ENCODE data around the gene RNF150. TPM values are rescaled to one million over a fixed set of nuclear protein-coding genes. Genes with fewer than 3 reads are reported as not detected.
A peak's percentile ranks its signal among the peaks of the same experiment; 100 is the strongest.

Gene RNF150
- total RNA-seq, 1 experiment from 2014 or later, result 2.7 TPM

DNA sequence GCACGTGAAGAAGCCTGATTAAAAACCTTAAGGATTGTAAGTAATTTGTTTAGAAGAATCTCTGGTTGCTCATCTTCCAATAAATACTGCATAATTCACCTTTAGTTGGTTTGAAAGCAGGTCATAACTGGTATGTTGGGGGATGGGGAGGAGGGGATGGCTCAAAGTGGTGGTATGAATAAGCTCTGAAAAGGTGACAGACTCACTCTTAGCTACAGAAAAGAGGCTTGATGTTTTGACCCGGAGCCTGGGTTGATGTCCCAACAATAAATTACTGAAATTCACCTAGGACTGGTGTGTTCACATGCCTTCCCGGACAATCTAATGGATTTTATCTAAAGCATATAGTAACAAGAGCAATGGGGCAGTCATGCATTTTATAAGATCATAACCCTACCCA lies 245.2 kb downstream of the RNF150 start:
- no peak for DNase-seq (ENCODE audit: low spot score)
- Histone ChIP-seq H3K4me1 (ENCODE audit: insufficient read depth, low read length, poor library complexity, severe bottlenecking) (peaks cover under 1% of the 10 kb centered on the region), H3K27me3 (replicated peaks; ENCODE audit: insufficient read depth, low read depth, low read length, poor library complexity) (peaks cover 7% of the 10 kb centered on the region), H3K9me3 (ENCODE audit: low read depth, low read length, poor library complexity, severe bottlenecking) (no peaks in the 10 kb centered on the region), H3K27ac (ENCODE audit: low read depth, low read length, poor library complexity, severe bottlenecking) (no peak overlapping the region), H3K4me3 (ENCODE audit: low read depth, low read length, poor library complexity, severe bottlenecking) (no peak overlapping the region), H3K36me3 (ENCODE audit: insufficient read depth, low read length, poor library complexity, severe bottlenecking) (no peaks in the 10 kb centered on the region)
- ChIA-PET CTCF (interaction anchor here (1.6 kb wide), 1 partner anchor 245 kb away, joined by 4 read pairs; the partner anchor contains the start of gene RNF150), POLR2A (ENCODE audit: low non-redundant PET) (no interaction called here)
- intact Hi-C loops (cut with micrococcal nuclease; ENCODE audit: unreplicated experiment), result no loop called here
- TF ChIP-seq, protein P1, sequence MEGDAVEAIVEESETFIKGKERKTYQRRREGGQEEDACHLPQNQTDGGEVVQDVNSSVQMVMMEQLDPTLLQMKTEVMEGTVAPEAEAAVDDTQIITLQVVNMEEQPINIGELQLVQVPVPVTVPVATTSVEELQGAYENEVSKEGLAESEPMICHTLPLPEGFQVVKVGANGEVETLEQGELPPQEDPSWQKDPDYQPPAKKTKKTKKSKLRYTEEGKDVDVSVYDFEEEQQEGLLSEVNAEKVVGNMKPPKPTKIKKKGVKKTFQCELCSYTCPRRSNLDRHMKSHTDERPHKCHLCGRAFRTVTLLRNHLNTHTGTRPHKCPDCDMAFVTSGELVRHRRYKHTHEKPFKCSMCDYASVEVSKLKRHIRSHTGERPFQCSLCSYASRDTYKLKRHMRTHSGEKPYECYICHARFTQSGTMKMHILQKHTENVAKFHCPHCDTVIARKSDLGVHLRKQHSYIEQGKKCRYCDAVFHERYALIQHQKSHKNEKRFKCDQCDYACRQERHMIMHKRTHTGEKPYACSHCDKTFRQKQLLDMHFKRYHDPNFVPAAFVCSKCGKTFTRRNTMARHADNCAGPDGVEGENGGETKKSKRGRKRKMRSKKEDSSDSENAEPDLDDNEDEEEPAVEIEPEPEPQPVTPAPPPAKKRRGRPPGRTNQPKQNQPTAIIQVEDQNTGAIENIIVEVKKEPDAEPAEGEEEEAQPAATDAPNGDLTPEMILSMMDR (conservative IDR thresholded peaks at IDR 0.05; ENCODE audit: low read depth, low read length), result no peak
- TF ChIP-seq EZH2 (IDR thresholded peaks at IDR 0.05; ENCODE audit: borderline replicate concordance, low read depth, low read length, poor library complexity, severe bottlenecking), result no peak
- BruUV-seq (replicated peaks), result no TSS peak

DNA sequence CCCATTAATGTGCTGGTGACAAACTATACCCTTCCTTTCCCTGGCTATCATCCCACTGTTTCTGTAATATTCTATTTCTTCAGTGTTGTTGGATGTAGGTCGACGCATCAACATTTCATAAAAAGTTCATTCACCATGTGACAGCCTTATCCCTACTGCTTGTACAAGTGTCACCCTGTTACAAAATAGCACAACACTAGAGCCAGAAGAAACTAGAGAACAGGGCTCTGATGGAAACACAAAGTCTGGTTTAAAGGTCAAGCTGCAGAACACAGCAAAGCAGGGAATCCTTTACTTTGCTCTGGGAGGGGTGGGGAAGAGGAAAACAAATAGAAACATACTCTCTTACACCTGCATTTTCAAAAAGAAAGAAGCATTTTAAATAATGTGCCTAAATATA lies 245.8 kb downstream of the RNF150 start:
- Histone ChIP-seq H3K4me3 (ENCODE audit: low read depth, low read length, poor library complexity, severe bottlenecking) (no peak overlapping the region), H3K4me1 (ENCODE audit: insufficient read depth, low read length, poor library complexity, severe bottlenecking) (no peaks in the 10 kb centered on the region), H3K27ac (ENCODE audit: low read depth, low read length, poor library complexity, severe bottlenecking) (no peak overlapping the region), H3K36me3 (ENCODE audit: insufficient read depth, low read length, poor library complexity, severe bottlenecking) (no peaks in the 10 kb centered on the region), H3K9me3 (ENCODE audit: low read depth, low read length, poor library complexity, severe bottlenecking) (no peaks in the 10 kb centered on the region), H3K27me3 (replicated peaks; ENCODE audit: insufficient read depth, low read depth, low read length, poor library complexity) (peaks cover 7% of the 10 kb centered on the region)
- ChIA-PET CTCF (interaction anchor here (1.6 kb wide), 1 partner anchor 246 kb away, joined by 4 read pairs; the partner anchor contains the start of gene RNF150), POLR2A (ENCODE audit: low non-redundant PET) (no interaction called here)
- TF ChIP-seq, protein P1 (conservative IDR thresholded peaks at IDR 0.05; ENCODE audit: low read depth, low read length), result no peak
- TF ChIP-seq EZH2 (IDR thresholded peaks at IDR 0.05; ENCODE audit: borderline replicate concordance, low read depth, low read length, poor library complexity, severe bottlenecking), result no peak
- no peak for DNase-seq (ENCODE audit: low spot score)
- no TSS peak for BruUV-seq (replicated peaks)
- intact Hi-C loops (cut with micrococcal nuclease; ENCODE audit: unreplicated experiment), result no loop called here

DNA sequence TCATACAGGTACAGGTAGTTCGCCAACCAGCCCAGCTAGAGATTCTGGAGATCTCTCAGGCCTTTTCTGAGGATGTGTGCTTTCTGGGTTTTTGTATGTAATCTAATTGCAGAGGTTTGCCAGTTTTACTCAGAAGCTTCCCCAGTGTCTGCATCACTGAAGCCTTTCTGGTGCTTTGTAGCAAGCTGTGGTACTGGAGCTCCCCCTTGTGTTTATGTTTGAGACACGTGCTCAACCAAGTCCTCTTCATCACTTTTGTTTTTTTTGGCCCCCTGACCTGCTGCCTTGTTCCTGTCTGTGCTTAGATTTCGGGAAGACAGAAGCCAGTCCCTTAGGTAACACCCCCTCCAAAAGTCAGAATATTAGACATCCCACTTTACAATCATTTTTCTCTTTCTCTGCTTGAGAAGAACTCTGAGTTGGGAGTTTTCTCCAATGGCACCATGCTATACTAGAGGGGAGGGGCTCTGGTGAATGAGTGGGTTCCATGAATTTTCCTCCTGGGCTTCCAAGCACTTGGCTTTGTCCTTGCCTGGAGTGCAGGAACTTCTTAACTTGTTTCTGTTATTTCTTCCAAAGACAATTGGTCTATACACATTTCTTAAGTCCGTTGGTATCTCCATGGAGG lies 248.7 kb downstream of the RNF150 start:
- BruUV-seq (replicated peaks), result no TSS peak
- peak; percentile 78 for DNase-seq (ENCODE audit: low spot score)
- H3K4me1 ChIP-seq (ENCODE audit: insufficient read depth, low read length, poor library complexity, severe bottlenecking), result no peaks in the 10 kb centered on the region
- H3K36me3 ChIP-seq (ENCODE audit: insufficient read depth, low read length, poor library complexity, severe bottlenecking), result no peaks in the 10 kb centered on the region
- no peaks in the 10 kb centered on the region for H3K27me3 ChIP-seq (replicated peaks; ENCODE audit: insufficient read depth, low read depth, low read length, poor library complexity)
- ChIA-PET POLR2A (ENCODE audit: low non-redundant PET) (no interaction called here), CTCF (interaction anchor here (0.6 to 1.1 kb wide), 7 partner anchors 9 to 1228 kb away, joined by 3 to 4 read pairs (median 3); no protein-coding TSS in a partner anchor)
- TF ChIP-seq, protein P1 (conservative IDR thresholded peaks at IDR 0.05; ENCODE audit: low read depth, low read length), result peak; percentile 85
- no peak for TF ChIP-seq EZH2 (IDR thresholded peaks at IDR 0.05; ENCODE audit: borderline replicate concordance, low read depth, low read length, poor library complexity, severe bottlenecking)
- no peak overlapping the region for H3K4me3 ChIP-seq (ENCODE audit: low read depth, low read length, poor library complexity, severe bottlenecking)
- intact Hi-C loops (cut with micrococcal nuclease; ENCODE audit: unreplicated experiment), result loop anchor here (1.0 to 5.0 kb wide), 2 partner anchors 23 to 248 kb away; partner anchors contain the start of gene RNF150
- H3K27ac ChIP-seq (ENCODE audit: low read depth, low read length, poor library complexity, severe bottlenecking), result no peak overlapping the region
- H3K9me3 ChIP-seq (ENCODE audit: low read depth, low read length, poor library complexity, severe bottlenecking), result no peaks in the 10 kb centered on the region

Data from A673 (cell line).